HEK293 (cell line): Measurements from ENCODE around the gene PPP1R9B.

Source experiments
- CTCF ChIA-PET: fragments of 350-600 bp; formaldehyde crosslinking; extraction: SDS; loops from one replicate; lab custom pipeline; 2021; ENCODE audit warnings: antibody characterized with exemption; lab: Yijun Ruan, JAX
- POLR2A ChIA-PET: fragments of 300-600 bp; formaldehyde crosslinking; extraction: SDS; loops from one replicate; lab custom pipeline; 2020; ENCODE audit warnings: antibody characterized with exemption, inconsistent platforms; lab: Yijun Ruan, JAX
- H3K27ac ChIP-seq: fragments of 200-500 bp; sonication (Bioruptor generic); 2 replicates; pipeline ENCODE4 v1.5.1; 2014; ENCODE audit warnings: low read depth, low read length, control low read depth, inconsistent platforms; ENCODE audit errors: extremely low read depth
- H3K36me3 ChIP-seq, 2 experiments: fragments of 200-500 bp in 1 of 2; sonication (Bioruptor generic) in 1 of 2; 1 replicate in 1 of 2; 2 replicates in 1 of 2; pipeline ENCODE4 v1.5.1; 2014 to 2017; ENCODE audit warnings: inconsistent platforms in 2 of 2, low read length in 2 of 2; ENCODE audit not compliant: control insufficient read depth in 2 of 2, insufficient read depth in 1 of 2
- H3K4me1 ChIP-seq: fragments of 200-500 bp; sonication (Bioruptor generic); 2 replicates; pipeline ENCODE4 v1.5.1; 2014; ENCODE audit warnings: mild to moderate bottlenecking, low read length, inconsistent platforms; ENCODE audit not compliant: control insufficient read depth, insufficient read depth
- H3K4me3 ChIP-seq: 2 replicates; pipeline ENCODE4 v1.5.1; 2011; ENCODE audit warnings: low read depth, mild to moderate bottlenecking, control low read depth, low read length, moderate library complexity
- H3K9me3 ChIP-seq: fragments of 200-500 bp; sonication (Bioruptor generic); 2 replicates; pipeline ENCODE4 v1.5.1; 2014; ENCODE audit warnings: low read depth, low read length, inconsistent platforms; ENCODE audit not compliant: control insufficient read depth, insufficient read depth
- BCL11A ChIP-seq: fragments of 450-650 bp; formaldehyde crosslinking; IDR thresholded peaks from 2 replicates; pipeline ENCODE4 v1.5.1; 2016; ENCODE audit warnings: low read depth, missing biosample characterization, missing genetic modification characterization
- GLI4 ChIP-seq: fragments of 450-650 bp; formaldehyde crosslinking; IDR thresholded peaks from 2 replicates; pipeline ENCODE4 v1.5.1; 2016; ENCODE audit warnings: missing biosample characterization, missing genetic modification characterization
- MEIS1 ChIP-seq: sonication (generic); formaldehyde crosslinking; IDR thresholded peaks from 2 replicates; pipeline ENCODE4 v1.8.1; 2022; ENCODE audit warnings: missing genetic modification reagents, mild to moderate bottlenecking, borderline replicate concordance
- ZBTB21 ChIP-seq: fragments of 450-650 bp; formaldehyde crosslinking; IDR thresholded peaks from 2 replicates; pipeline ENCODE4 v1.5.1; 2017; ENCODE audit warnings: missing biosample characterization, missing genetic modification characterization
- ZEB2 ChIP-seq: fragments of 450-650 bp; formaldehyde crosslinking; IDR thresholded peaks from 2 replicates; pipeline ENCODE4 v1.5.1; 2016; ENCODE audit warnings: missing biosample characterization, missing genetic modification characterization
- ZFHX2 ChIP-seq: fragments of 450-650 bp; formaldehyde crosslinking; conservative IDR thresholded peaks from 2 replicates; pipeline ENCODE4 v1.5.1; 2016; ENCODE audit warnings: missing biosample characterization, missing genetic modification characterization
- ZFP37 ChIP-seq: fragments of 450-650 bp; formaldehyde crosslinking; IDR thresholded peaks from 2 replicates; pipeline ENCODE4 v1.5.1; 2016; ENCODE audit warnings: missing biosample characterization, missing genetic modification characterization
- ZFP69B ChIP-seq: fragments of 450-650 bp; formaldehyde crosslinking; IDR thresholded peaks from 2 replicates; pipeline ENCODE4 v1.5.1; 2016; ENCODE audit warnings: missing biosample characterization, missing genetic modification characterization
- ZIC2 ChIP-seq: fragments of 450-650 bp; formaldehyde crosslinking; IDR thresholded peaks from 2 replicates; pipeline ENCODE4 v1.5.1; 2016; ENCODE audit warnings: missing biosample characterization, missing genetic modification characterization
- ZNF157 ChIP-seq: fragments of 450-650 bp; formaldehyde crosslinking; IDR thresholded peaks from 2 replicates; pipeline ENCODE4 v1.5.1; 2016; ENCODE audit warnings: missing biosample characterization, missing genetic modification characterization
- ZNF18 ChIP-seq: fragments of 450-650 bp; formaldehyde crosslinking; IDR thresholded peaks from 2 replicates; pipeline ENCODE4 v1.5.1; 2016; ENCODE audit warnings: missing biosample characterization, missing genetic modification characterization
- ZNF24 ChIP-seq: fragments of 450-650 bp; formaldehyde crosslinking; IDR thresholded peaks from 2 replicates; pipeline ENCODE4 v1.5.1; 2016; ENCODE audit warnings: missing biosample characterization, missing genetic modification characterization
- ZNF354C ChIP-seq: fragments of 450-650 bp; formaldehyde crosslinking; IDR thresholded peaks from 2 replicates; pipeline ENCODE4 v1.5.1; 2016; ENCODE audit warnings: missing biosample characterization, missing genetic modification characterization, low read depth, borderline replicate concordance
- ZNF510 ChIP-seq: fragments of 450-650 bp; formaldehyde crosslinking; IDR thresholded peaks from 2 replicates; pipeline ENCODE4 v1.5.1; 2018; ENCODE audit warnings: mild to moderate bottlenecking, missing genetic modification characterization, missing biosample characterization; ENCODE audit not compliant: insufficient replicate concordance
- ZNF548 ChIP-seq: fragments of 450-650 bp; formaldehyde crosslinking; IDR thresholded peaks from 2 replicates; pipeline ENCODE4 v1.5.1; 2016; ENCODE audit warnings: missing biosample characterization, missing genetic modification characterization
- ZNF558 ChIP-seq: fragments of 450-650 bp; formaldehyde crosslinking; IDR thresholded peaks from 2 replicates; pipeline ENCODE4 v1.5.1; 2016; ENCODE audit warnings: missing biosample characterization, missing genetic modification characterization
- ZNF580 ChIP-seq: fragments of 450-650 bp; formaldehyde crosslinking; IDR thresholded peaks from 2 replicates; pipeline ENCODE4 v1.5.1; 2016; ENCODE audit warnings: missing biosample characterization, missing genetic modification characterization
- ZNF670 ChIP-seq: fragments of 450-650 bp; formaldehyde crosslinking; IDR thresholded peaks from 2 replicates; pipeline ENCODE4 v1.5.1; 2016; ENCODE audit warnings: missing biosample characterization, missing genetic modification characterization, low read depth
- ZXDB ChIP-seq: fragments of 450-650 bp; formaldehyde crosslinking; IDR thresholded peaks from 2 replicates; pipeline ENCODE4 v1.5.1; 2016; ENCODE audit warnings: missing biosample characterization, missing genetic modification characterization
- TF ChIP-seq, protein P1 (sequence below): fragments of 450-650 bp; formaldehyde crosslinking; conservative IDR thresholded peaks from 2 replicates; pipeline ENCODE4 v1.5.1; 2016; ENCODE audit warnings: low read depth, missing biosample characterization, missing genetic modification characterization
- TF ChIP-seq, protein P2 (sequence below): fragments of 450-650 bp; formaldehyde crosslinking; IDR thresholded peaks from 2 replicates; pipeline ENCODE4 v1.5.1; 2017; ENCODE audit warnings: missing biosample characterization, missing genetic modification characterization
- TF ChIP-seq, protein P3 (sequence below): fragments of 450-650 bp; formaldehyde crosslinking; IDR thresholded peaks from 2 replicates; pipeline ENCODE4 v1.5.1; 2016; ENCODE audit warnings: missing biosample characterization, missing genetic modification characterization
- TF ChIP-seq, protein P4 (sequence below): fragments of 450-650 bp; formaldehyde crosslinking; IDR thresholded peaks from 2 replicates; pipeline ENCODE4 v1.5.1; 2016; ENCODE audit warnings: missing biosample characterization, missing genetic modification characterization, low read depth

Gene PPP1R9B

DNA sequence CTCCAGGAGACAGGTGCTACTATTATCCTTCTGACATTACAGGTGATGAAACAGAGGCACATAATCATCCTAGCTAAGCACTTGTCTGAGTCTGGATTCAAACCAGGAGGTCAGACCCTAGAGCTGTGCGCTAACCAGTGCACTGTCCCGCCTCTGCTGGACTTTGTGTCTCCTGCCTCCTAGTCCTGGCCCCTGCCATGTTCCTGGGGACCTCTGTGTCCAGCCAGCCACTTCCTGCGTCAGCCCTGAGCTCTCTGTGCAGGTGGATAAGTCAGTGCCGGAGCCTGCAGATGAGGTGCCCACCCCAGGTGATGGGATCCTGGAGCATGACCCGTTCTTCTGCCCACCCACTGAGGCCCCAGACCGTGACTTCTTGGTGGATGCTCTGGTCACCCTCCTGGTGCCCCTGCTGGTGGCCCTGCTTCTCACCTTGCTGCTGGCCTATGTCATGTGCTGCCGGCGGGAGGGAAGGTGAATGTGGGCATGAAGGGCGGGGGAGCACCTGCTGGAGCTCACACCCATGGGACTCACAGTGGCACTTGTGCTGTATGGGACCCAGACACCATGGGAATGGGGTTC is 19.5 kb upstream of the PPP1R9B start:
- POLR2A ChIA-PET, result interaction anchor here (0.6 to 2.7 kb wide), 5 partner anchors 8 to 98 kb away, joined by 3 to 10 read pairs (median 5); no protein-coding TSS in a partner anchor
- CTCF ChIA-PET, result interaction anchor here (0.6 to 9.6 kb wide), 44 partner anchors 8 to 527 kb away, joined by 3 to 174 read pairs (median 5); partner anchors contain the start of genes COL1A1, PDK2, PPP1R9B and RSAD1

GRCh38 chr17:50169121-50169764 is 18.8 kb upstream of the PPP1R9B start:
- ChIA-PET CTCF (interaction anchor here (0.6 to 9.6 kb wide), 44 partner anchors 8 to 528 kb away, joined by 3 to 174 read pairs (median 5); partner anchors contain the start of genes COL1A1, PDK2, PPP1R9B and RSAD1), POLR2A (interaction anchor here (0.6 to 2.7 kb wide), 5 partner anchors 9 to 99 kb away, joined by 3 to 10 read pairs (median 8); no protein-coding TSS in a partner anchor)
- Histone ChIP-seq H3K4me1 (no peaks in the 10 kb centered on the region), H3K36me3 (no peaks in the 10 kb centered on the region), H3K4me3 (no peak overlapping the region), H3K27ac (no peak overlapping the region), H3K9me3 (no peaks in the 10 kb centered on the region)
- TF ChIP-seq ZNF670 (tag by site-specific recombination) (no peak), ZNF157 (0 out of 2 replicates have a peak, but pooled peaks have one; percentile 20), ZFP69B (tag by site-specific recombination) (peak; percentile 89), ZNF558 (tag by site-specific recombination) (peak; percentile 58; the same call in 1 of the 2 replicates), GLI4 (tag by site-specific recombination) (peak; percentile 69; the same call in 1 of the 2 replicates), ZNF354C (tag by site-specific recombination) (no peak), ZFHX2 (tag by site-specific recombination) (peak; percentile 74), ZFP37 (tag by site-specific recombination) (0 out of 2 replicates have a peak, but pooled peaks have one; percentile 48), ZNF18 (peak; percentile 78), ZXDB (tag by site-specific recombination) (peak; percentile 73), ZNF548 (tag by site-specific recombination) (no peak), ZEB2 (tag by site-specific recombination) (peak; percentile 77), ZNF580 (tag by site-specific recombination) (peak; percentile 92), ZBTB21 (tag by site-specific recombination) (no peak), BCL11A (tag by site-specific recombination) (peak; percentile 87), MEIS1 (CRISPR knock-in tag) (no peak), ZNF24 (peak; percentile 74; the same call in 1 of the 2 replicates)
- TF ChIP-seq, protein P1, sequence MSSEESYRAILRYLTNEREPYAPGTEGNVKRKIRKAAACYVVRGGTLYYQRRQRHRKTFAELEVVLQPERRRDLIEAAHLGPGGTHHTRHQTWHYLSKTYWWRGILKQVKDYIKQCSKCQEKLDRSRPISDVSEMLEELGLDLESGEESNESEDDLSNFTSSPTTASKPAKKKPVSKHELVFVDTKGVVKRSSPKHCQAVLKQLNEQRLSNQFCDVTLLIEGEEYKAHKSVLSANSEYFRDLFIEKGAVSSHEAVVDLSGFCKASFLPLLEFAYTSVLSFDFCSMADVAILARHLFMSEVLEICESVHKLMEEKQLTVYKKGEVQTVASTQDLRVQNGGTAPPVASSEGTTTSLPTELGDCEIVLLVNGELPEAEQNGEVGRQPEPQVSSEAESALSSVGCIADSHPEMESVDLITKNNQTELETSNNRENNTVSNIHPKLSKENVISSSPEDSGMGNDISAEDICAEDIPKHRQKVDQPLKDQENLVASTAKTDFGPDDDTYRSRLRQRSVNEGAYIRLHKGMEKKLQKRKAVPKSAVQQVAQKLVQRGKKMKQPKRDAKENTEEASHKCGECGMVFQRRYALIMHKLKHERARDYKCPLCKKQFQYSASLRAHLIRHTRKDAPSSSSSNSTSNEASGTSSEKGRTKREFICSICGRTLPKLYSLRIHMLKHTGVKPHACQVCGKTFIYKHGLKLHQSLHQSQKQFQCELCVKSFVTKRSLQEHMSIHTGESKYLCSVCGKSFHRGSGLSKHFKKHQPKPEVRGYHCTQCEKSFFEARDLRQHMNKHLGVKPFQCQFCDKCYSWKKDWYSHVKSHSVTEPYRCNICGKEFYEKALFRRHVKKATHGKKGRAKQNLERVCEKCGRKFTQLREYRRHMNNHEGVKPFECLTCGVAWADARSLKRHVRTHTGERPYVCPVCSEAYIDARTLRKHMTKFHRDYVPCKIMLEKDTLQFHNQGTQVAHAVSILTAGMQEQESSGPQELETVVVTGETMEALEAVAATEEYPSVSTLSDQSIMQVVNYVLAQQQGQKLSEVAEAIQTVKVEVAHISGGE, result peak; percentile 46; the same call in 1 of the 2 replicates
- TF ChIP-seq, protein P2, sequence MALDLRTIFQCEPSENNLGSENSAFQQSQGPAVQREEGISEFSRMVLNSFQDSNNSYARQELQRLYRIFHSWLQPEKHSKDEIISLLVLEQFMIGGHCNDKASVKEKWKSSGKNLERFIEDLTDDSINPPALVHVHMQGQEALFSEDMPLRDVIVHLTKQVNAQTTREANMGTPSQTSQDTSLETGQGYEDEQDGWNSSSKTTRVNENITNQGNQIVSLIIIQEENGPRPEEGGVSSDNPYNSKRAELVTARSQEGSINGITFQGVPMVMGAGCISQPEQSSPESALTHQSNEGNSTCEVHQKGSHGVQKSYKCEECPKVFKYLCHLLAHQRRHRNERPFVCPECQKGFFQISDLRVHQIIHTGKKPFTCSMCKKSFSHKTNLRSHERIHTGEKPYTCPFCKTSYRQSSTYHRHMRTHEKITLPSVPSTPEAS (tag by site-specific recombination), result peak; percentile 97
- TF ChIP-seq, protein P3, sequence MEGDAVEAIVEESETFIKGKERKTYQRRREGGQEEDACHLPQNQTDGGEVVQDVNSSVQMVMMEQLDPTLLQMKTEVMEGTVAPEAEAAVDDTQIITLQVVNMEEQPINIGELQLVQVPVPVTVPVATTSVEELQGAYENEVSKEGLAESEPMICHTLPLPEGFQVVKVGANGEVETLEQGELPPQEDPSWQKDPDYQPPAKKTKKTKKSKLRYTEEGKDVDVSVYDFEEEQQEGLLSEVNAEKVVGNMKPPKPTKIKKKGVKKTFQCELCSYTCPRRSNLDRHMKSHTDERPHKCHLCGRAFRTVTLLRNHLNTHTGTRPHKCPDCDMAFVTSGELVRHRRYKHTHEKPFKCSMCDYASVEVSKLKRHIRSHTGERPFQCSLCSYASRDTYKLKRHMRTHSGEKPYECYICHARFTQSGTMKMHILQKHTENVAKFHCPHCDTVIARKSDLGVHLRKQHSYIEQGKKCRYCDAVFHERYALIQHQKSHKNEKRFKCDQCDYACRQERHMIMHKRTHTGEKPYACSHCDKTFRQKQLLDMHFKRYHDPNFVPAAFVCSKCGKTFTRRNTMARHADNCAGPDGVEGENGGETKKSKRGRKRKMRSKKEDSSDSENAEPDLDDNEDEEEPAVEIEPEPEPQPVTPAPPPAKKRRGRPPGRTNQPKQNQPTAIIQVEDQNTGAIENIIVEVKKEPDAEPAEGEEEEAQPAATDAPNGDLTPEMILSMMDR (tag by site-specific recombination), result peak; percentile 98
- TF ChIP-seq, protein P4, sequence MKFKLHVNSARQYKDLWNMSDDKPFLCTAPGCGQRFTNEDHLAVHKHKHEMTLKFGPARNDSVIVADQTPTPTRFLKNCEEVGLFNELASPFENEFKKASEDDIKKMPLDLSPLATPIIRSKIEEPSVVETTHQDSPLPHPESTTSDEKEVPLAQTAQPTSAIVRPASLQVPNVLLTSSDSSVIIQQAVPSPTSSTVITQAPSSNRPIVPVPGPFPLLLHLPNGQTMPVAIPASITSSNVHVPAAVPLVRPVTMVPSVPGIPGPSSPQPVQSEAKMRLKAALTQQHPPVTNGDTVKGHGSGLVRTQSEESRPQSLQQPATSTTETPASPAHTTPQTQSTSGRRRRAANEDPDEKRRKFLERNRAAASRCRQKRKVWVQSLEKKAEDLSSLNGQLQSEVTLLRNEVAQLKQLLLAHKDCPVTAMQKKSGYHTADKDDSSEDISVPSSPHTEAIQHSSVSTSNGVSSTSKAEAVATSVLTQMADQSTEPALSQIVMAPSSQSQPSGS (tag by site-specific recombination), result 0 out of 2 replicates have a peak, but pooled peaks have one; percentile 20

More for the DNA sequence above, 19.5 kb upstream of the PPP1R9B start:
- Histone ChIP-seq H3K27ac (no peak overlapping the region), H3K36me3 (no peaks in the 10 kb centered on the region), H3K4me1 (no peaks in the 10 kb centered on the region), H3K9me3 (no peaks in the 10 kb centered on the region), H3K4me3 (no peak overlapping the region)
- TF ChIP-seq ZNF510 (tag by site-specific recombination) (no peak), ZIC2 (peak; percentile 66)
